Suppressor macrophage (primary cell): ENCODE results near the gene GIT2.

Experiments
- DNase-seq, 4 experiments: peaks; one replicate each; pipeline ENCODE4 v3.0.0-alpha.2; 2020 to 2022

The GIT2 gene

GRCh38 chr12:109968801-109969200 lies 27.4 kb downstream of the GIT2 start:
- DNase-seq: no peak

- DNase-seq: no peak
Observed at GRCh38 chr12:109968032-109968420, 28.1 kb downstream of the GIT2 start.

GRCh38 chr12:109967383-109968031 lies 28.7 kb downstream of the GIT2 start:
- DNase-seq: no peak

GRCh38 chr12:109966546-109966945 lies 29.6 kb downstream of the GIT2 start:
- DNase-seq: no peak

- DNase-seq: no peak
Observed at GRCh38 chr12:109963743-109964429, 32.3 kb downstream of the GIT2 start.

- no peak for DNase-seq
Observed at GRCh38 chr12:109963330-109963729, 32.8 kb downstream of the GIT2 start.

GRCh38 chr12:109962398-109962797 lies 33.8 kb downstream of the GIT2 start:
- DNase-seq: no peak

- no peak for DNase-seq
Observed at GRCh38 chr12:109961612-109962011, 34.6 kb downstream of the GIT2 start.

GRCh38 chr12:109961201-109961600 lies 35.0 kb downstream of the GIT2 start:
- DNase-seq: no peak

- DNase-seq: no peak
Observed at GRCh38 chr12:109959411-109960093, 36.6 kb downstream of the GIT2 start.

GRCh38 chr12:109958374-109958773 lies 37.8 kb downstream of the GIT2 start:
- no peak for DNase-seq

- DNase-seq: no peak
Observed at GRCh38 chr12:109953656-109954055, 42.5 kb downstream of the GIT2 start.

- DNase-seq: no peak
Observed at GRCh38 chr12:109952873-109953272, 43.3 kb downstream of the GIT2 start.

- peak; percentile 43 to 72 (median 66) for DNase-seq
Observed at GRCh38 chr12:109952160-109952858, 43.9 kb downstream of the GIT2 start.

- no peak for DNase-seq
Observed at GRCh38 chr12:109951751-109952150, 44.4 kb downstream of the GIT2 start.

GRCh38 chr12:109951136-109951535 lies 45.0 kb downstream of the GIT2 start:
- no peak for DNase-seq

GRCh38 chr12:109950625-109951024 lies 45.5 kb downstream of the GIT2 start:
- no peak for DNase-seq

- no peak for DNase-seq
Observed at GRCh38 chr12:109949089-109949488, 47.1 kb downstream of the GIT2 start.

- DNase-seq: no peak
Observed at GRCh38 chr12:109948368-109948767, 47.8 kb downstream of the GIT2 start.

- peak; percentile 29 to 70 (median 52) for DNase-seq
Observed at GRCh38 chr12:109947521-109947920, 48.6 kb downstream of the GIT2 start.

GRCh38 chr12:109946913-109947312 lies 49.3 kb downstream of the GIT2 start:
- DNase-seq: no peak

- DNase-seq: peak; percentile 43 to 73 (median 61)
Observed at GRCh38 chr12:109946505-109946904, 49.7 kb downstream of the GIT2 start.
